ENCODE results near the gene TM9SF1.

Gene TM9SF1

GRCh38 chr14:24197056-24197450, 1.8 kb upstream of the TM9SF1 start:
- TF ChIP-seq EZH2 (IDR thresholded peaks at IDR 0.05; ENCODE audit: borderline replicate concordance, low read depth, low read length, severe bottlenecking), result no peak
- no peak for TF ChIP-seq CTCF (IDR thresholded peaks at IDR 0.05; ENCODE audit: borderline replicate concordance, extremely low read depth, low read length, poor library complexity, severe bottlenecking)
- peak overlapping the region; percentile 96; the same call in 1 of the 2 replicates for H3K9ac ChIP-seq (ENCODE audit: low read depth, low read length)
- H3K27me3 ChIP-seq (ENCODE audit: insufficient read depth, low read length, poor library complexity), result no peaks in the 10 kb centered on the region
- no peak overlapping the region; a peak in 1 of 4 replicates for H3K4me3 ChIP-seq (ENCODE audit: low read depth in 1 of 2, low read length in 2 of 2)
- no peak for DNase-seq
- peaks cover 40% of the 10 kb centered on the region for H3K4me1 ChIP-seq (ENCODE audit: insufficient read depth, low read length)
- H3K36me3 ChIP-seq (ENCODE audit: insufficient read depth, low read length), result peaks cover 32% of the 10 kb centered on the region
- H3K9me3 ChIP-seq (ENCODE audit: insufficient read depth, low read length, severe bottlenecking), result peaks cover 2% of the 10 kb centered on the region
- H4K20me1 ChIP-seq (ENCODE audit: insufficient read depth, low read length), result no peaks in the 10 kb centered on the region
- no peak for ATAC-seq (ENCODE audit: insufficient read depth, low read depth)
- H3K27ac ChIP-seq (ENCODE audit: low read length), result no peak overlapping the region
- H2AFZ ChIP-seq (ENCODE audit: low read depth, low read length), result no peak overlapping the region
- peaks cover 48% of the 10 kb centered on the region for H3K79me2 ChIP-seq (ENCODE audit: insufficient read depth, low read length)
- peak overlapping the region; percentile 69; the same call in 1 of the 2 replicates for H3K4me2 ChIP-seq (ENCODE audit: insufficient read depth, low read length)

- peak overlapping the region; percentile 69 for H3K4me2 ChIP-seq (ENCODE audit: insufficient read depth, low read length)
- H3K27me3 ChIP-seq (ENCODE audit: insufficient read depth, low read length, poor library complexity), result no peaks in the 10 kb centered on the region
- no peaks in the 10 kb centered on the region for H4K20me1 ChIP-seq (ENCODE audit: insufficient read depth, low read length)
- H3K27ac ChIP-seq (ENCODE audit: low read length), result peak overlapping the region; percentile 92
- peaks cover 42% of the 10 kb centered on the region for H3K4me1 ChIP-seq (ENCODE audit: insufficient read depth, low read length)
- TF ChIP-seq EZH2 (IDR thresholded peaks at IDR 0.05; ENCODE audit: borderline replicate concordance, low read depth, low read length, severe bottlenecking) (no peak), CTCF (IDR thresholded peaks at IDR 0.05; ENCODE audit: borderline replicate concordance, extremely low read depth, low read length, poor library complexity, severe bottlenecking) (no peak)
- peak overlapping the region; percentile 57 to 68 for H3K4me3 ChIP-seq (ENCODE audit: low read depth in 1 of 2, low read length in 2 of 2)
- ATAC-seq (ENCODE audit: insufficient read depth, low read depth) (0 out of 3 replicates have a peak, but pooled peaks have one; percentile 1), DNase-seq (no peak)
- H3K9ac ChIP-seq (ENCODE audit: low read depth, low read length), result peak overlapping the region; percentile 96
- peaks cover 33% of the 10 kb centered on the region for H3K36me3 ChIP-seq (ENCODE audit: insufficient read depth, low read length)
- peaks cover 48% of the 10 kb centered on the region for H3K79me2 ChIP-seq (ENCODE audit: insufficient read depth, low read length)
- H2AFZ ChIP-seq (ENCODE audit: low read depth, low read length), result peak overlapping the region; percentile 96
- no peaks in the 10 kb centered on the region for H3K9me3 ChIP-seq (ENCODE audit: insufficient read depth, low read length, severe bottlenecking)
Observed at GRCh38 chr14:24196071-24197055, 1.1 kb upstream of the TM9SF1 start.

- no peak for ATAC-seq (ENCODE audit: insufficient read depth, low read depth)
- Histone ChIP-seq H3K79me2 (ENCODE audit: insufficient read depth, low read length) (peaks cover 48% of the 10 kb centered on the region), H3K4me1 (ENCODE audit: insufficient read depth, low read length) (peaks cover 50% of the 10 kb centered on the region), H3K27me3 (ENCODE audit: insufficient read depth, low read length, poor library complexity) (no peaks in the 10 kb centered on the region), H2AFZ (ENCODE audit: low read depth, low read length) (peak overlapping the region; percentile 96), H3K4me2 (ENCODE audit: insufficient read depth, low read length) (peak overlapping the region; percentile 69), H3K27ac (ENCODE audit: low read length) (peak overlapping the region; percentile 92), H3K36me3 (ENCODE audit: insufficient read depth, low read length) (peaks cover 29% of the 10 kb centered on the region), H4K20me1 (ENCODE audit: insufficient read depth, low read length) (no peaks in the 10 kb centered on the region), H3K4me3 (ENCODE audit: low read depth in 1 of 2, low read length in 2 of 2) (peak overlapping the region; percentile 57 to 68; a peak in 3 of 4 replicates), H3K9ac (ENCODE audit: low read depth, low read length) (peak overlapping the region; percentile 96), H3K9me3 (ENCODE audit: insufficient read depth, low read length, severe bottlenecking) (no peaks in the 10 kb centered on the region)
- TF ChIP-seq CTCF (IDR thresholded peaks at IDR 0.05; ENCODE audit: borderline replicate concordance, extremely low read depth, low read length, poor library complexity, severe bottlenecking), result no peak
- no peak for TF ChIP-seq EZH2 (IDR thresholded peaks at IDR 0.05; ENCODE audit: borderline replicate concordance, low read depth, low read length, severe bottlenecking)
- no peak for DNase-seq
Observed at GRCh38 chr14:24194873-24195185, 412 bp downstream of the TM9SF1 start.
